GM12891 (cell line): ENCODE results near the gene SEMA5A.

ENCODE experiments used
- POLR2A ChIP-seq: IDR thresholded peaks from 2 replicates; pipeline ENCODE4 v1.6.1; 2011; ENCODE audit warnings: low read depth, low read length, control low read depth
- POLR2AphosphoS5 ChIP-seq: IDR thresholded peaks from 2 replicates; pipeline ENCODE4 v1.6.1; 2011; ENCODE audit warnings: low read depth, low read length, control low read depth
- POU2F2 ChIP-seq: IDR thresholded peaks from 2 replicates; pipeline ENCODE4 v1.6.1; 2011; ENCODE audit warnings: low read depth, mild to moderate bottlenecking, control low read depth, low read length, moderate library complexity
- SPI1 ChIP-seq: IDR thresholded peaks from 2 replicates; pipeline ENCODE4 v1.6.1; 2011; ENCODE audit warnings: low read depth, low read length, control low read depth
- TAF1 ChIP-seq: IDR thresholded peaks from 2 replicates; pipeline ENCODE4 v1.6.1; 2011; ENCODE audit warnings: low read depth, low read length, control low read depth

DNA sequence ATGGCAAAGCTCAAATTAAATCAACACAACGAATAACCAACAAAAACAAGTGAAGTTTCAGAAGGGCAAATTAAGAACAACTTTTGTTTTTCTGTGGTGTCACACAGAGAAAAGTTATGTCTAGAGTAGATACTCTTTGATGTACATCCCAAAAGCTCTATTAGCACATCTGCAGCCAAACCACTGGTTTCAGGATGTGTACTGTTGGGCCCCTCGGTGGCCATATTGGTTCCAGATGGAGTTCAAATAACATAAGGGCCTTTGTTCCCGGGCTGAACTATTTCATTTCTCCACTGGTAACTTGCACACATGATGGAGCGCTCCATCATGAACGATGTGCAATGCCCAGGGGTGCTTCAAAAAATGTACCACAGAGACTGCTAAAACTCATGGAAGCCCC lies 126.1 kb downstream of the SEMA5A start:
- no peak for TF ChIP-seq POLR2AphosphoS5
- TF ChIP-seq SPI1: no peak
- TF ChIP-seq POLR2A: no peak
- no peak for TF ChIP-seq TAF1
- no peak for TF ChIP-seq POU2F2
